ENCODE measurements around the gene ILKAP. TPM values are rescaled to one million over a fixed set of nuclear protein-coding genes. Genes with fewer than 3 reads are reported as not detected.

ILKAP gene
- total and polyA plus RNA-seq, 2 donors (not counting 1 experiment from before 2014, with no cell fraction given) = 82.5 to 98.6 TPM

DNA sequence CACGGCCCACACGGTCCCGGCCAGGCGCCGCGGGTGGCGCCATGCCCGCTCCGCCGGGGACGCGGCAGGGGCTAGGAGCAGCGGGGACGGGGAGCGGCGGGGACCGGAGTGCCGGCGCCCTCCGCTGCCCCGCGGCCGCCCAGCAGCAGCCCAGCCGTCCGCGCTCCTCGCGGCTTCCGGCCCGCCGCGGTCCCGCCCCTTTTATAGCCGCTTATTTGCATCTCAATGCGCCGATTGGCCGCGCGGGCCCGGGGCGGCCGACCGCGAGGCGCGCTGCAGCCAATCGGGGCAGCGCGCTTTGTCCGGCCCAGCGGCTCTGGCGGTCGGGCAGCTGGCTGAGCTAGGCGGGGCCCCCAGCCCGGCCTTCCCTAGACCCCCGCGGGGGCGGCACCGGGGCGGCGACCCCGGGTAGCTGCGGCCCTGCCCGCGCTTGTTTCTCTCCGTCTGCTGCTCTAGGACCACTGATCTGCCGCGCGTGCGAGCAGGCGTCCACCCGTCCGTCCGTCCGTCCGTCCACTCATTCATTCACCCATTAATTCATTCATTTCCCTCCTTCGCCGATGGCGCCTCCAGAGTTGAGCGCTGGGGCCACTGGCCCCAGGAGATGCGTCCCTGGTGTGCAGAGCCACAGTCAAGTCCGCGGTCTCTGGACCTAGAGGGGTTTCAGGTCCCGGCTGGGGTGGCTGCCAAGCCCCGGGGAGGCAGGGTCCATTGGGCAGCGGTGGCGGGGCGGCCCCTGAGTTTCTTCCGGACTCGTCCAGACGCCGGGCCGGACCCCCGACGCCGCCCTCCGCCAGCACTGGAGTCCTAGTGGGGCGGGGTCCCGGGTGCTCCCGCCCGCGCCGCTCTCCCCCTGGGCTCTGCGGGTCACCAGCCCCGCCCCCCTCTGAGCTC, 36.6 kb upstream of the ILKAP start, which contains the start of gene HES6:
Gene HES6 (minus strand): TSS at position 176 of the 894 bp plus-strand sequence. CDS start 133 bp downstream, at position 43.
- WGBS (ENCODE audit: insufficient coverage) = 2% methylated on average over 95 of the region's 105 CpGs
- ATAC-seq (ENCODE audit: low read depth) = peak; percentile 83
- Mint-ChIP-seq H3K27me3 (peaks cover 13% of the 10 kb centered on the region), H3K4me3 (peak within 1 kb of the TSS; percentile 94), H3K4me1 (peaks cover 15% of the 10 kb centered on the region), H3K27ac (peak within 1 kb of the TSS; percentile 82), H3K9me3 (ENCODE audit: insufficient read depth) (no peaks in the 10 kb centered on the region)
- Histone ChIP-seq H3K27ac (ENCODE audit: low read length in 2 of 2) (no peak within 1 kb of the TSS), H3K79me2 (ENCODE audit: control insufficient read depth, insufficient read depth, low read length) (no peaks in the 10 kb centered on the region), H3K9me3 (ENCODE audit: control extremely low read depth in 1 of 3, control insufficient read depth in 2 of 3, insufficient read depth in 1 of 3, low read length in 2 of 3) (peaks cover 0 to 17% (median 0%) of the 10 kb centered on the region in 3 donors), H2AFZ (ENCODE audit: insufficient read depth, low read depth, low read length, poor library complexity, severe bottlenecking) (peak within 1 kb of the TSS; percentile 79), H3K4me1 (ENCODE audit: control insufficient read depth in 2 of 2, insufficient read depth in 2 of 2, low read length in 2 of 2) (peaks cover 14 to 15% of the 10 kb centered on the region in 2 donors), H3K4me3 (ENCODE audit: control extremely low read depth in 1 of 5, extremely low read depth in 1 of 5, insufficient read depth in 1 of 5, low read depth in 2 of 5, low read length in 4 of 5) (peak within 1 kb of the TSS; percentile 38 to 76 (median 58)), H3K27me3 (replicated peaks in 1 of 4; ENCODE audit: control extremely low read depth in 1 of 4, control insufficient read depth in 3 of 4, insufficient read depth in 4 of 4, low read length in 3 of 4) (peaks cover 0 to 45% (median 16%) of the 10 kb centered on the region in 4 experiments), H3K36me3 (replicated peaks in 1 of 2; ENCODE audit: control extremely low read depth in 1 of 2, control insufficient read depth in 1 of 2, extremely low read depth in 1 of 2, insufficient read depth in 2 of 2, low read length in 1 of 2) (peaks cover 0 to 3% of the 10 kb centered on the region in 2 experiments), H3K9ac (ENCODE audit: low read length) (peak within 1 kb of the TSS; percentile 68), H3K4me2 (replicated peaks; ENCODE audit: low read depth, low read length, poor library complexity, severe bottlenecking) (peak within 1 kb of the TSS; percentile 95), H4K20me1 (ENCODE audit: control insufficient read depth, insufficient read depth, low read length, poor library complexity, severe bottlenecking) (peaks cover 5% of the 10 kb centered on the region)
- ChIA-PET CTCF (no interaction called here), POLR2A (interaction anchor here (1.7 kb wide), 1 partner anchor 36 kb away, joined by 9 read pairs; the partner anchor contains the start of gene ILKAP)
- DNase-seq = peak; percentile 86
- intact Hi-C loops (cut with micrococcal nuclease) = loop anchor here (1.0 to 5.0 kb wide), 5 partner anchors 9 to 273 kb away; partner anchors contain the start of genes ILKAP, TRAF3IP1 and UBE2F
- TF ChIP-seq EZH2 (IDR thresholded peaks at IDR 0.05; ENCODE audit: borderline replicate concordance, insufficient read depth, low read depth, low read length, poor library complexity, severe bottlenecking) = no peak
- TF ChIP-seq, protein P1, sequence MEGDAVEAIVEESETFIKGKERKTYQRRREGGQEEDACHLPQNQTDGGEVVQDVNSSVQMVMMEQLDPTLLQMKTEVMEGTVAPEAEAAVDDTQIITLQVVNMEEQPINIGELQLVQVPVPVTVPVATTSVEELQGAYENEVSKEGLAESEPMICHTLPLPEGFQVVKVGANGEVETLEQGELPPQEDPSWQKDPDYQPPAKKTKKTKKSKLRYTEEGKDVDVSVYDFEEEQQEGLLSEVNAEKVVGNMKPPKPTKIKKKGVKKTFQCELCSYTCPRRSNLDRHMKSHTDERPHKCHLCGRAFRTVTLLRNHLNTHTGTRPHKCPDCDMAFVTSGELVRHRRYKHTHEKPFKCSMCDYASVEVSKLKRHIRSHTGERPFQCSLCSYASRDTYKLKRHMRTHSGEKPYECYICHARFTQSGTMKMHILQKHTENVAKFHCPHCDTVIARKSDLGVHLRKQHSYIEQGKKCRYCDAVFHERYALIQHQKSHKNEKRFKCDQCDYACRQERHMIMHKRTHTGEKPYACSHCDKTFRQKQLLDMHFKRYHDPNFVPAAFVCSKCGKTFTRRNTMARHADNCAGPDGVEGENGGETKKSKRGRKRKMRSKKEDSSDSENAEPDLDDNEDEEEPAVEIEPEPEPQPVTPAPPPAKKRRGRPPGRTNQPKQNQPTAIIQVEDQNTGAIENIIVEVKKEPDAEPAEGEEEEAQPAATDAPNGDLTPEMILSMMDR (IDR thresholded peaks at IDR 0.05) = no peak
